Activated gamma-delta T cell (primary cell): ENCODE data around the gene CBFA2T3.

Experiments used
- DNase-seq: peaks from one replicate; lab custom pipeline; 2025; lab: John Stamatoyannopoulos, UW

The CBFA2T3 gene

GRCh38 chr16:88888461-88889387, 88.3 kb downstream of the CBFA2T3 start:
- DNase-seq: no peak

GRCh38 chr16:88888057-88888456, 89.0 kb downstream of the CBFA2T3 start:
- no peak for DNase-seq

GRCh38 chr16:88886845-88887521, 90.0 kb downstream of the CBFA2T3 start:
- DNase-seq: no peak

GRCh38 chr16:88886420-88886844, 90.6 kb downstream of the CBFA2T3 start:
- no peak for DNase-seq

GRCh38 chr16:88885693-88886280, 91.2 kb downstream of the CBFA2T3 start:
- no peak for DNase-seq

- no peak for DNase-seq
Observed at GRCh38 chr16:88884569-88885271, 92.3 kb downstream of the CBFA2T3 start.

- DNase-seq: no peak
Observed at GRCh38 chr16:88883946-88884345, 93.1 kb downstream of the CBFA2T3 start.

- DNase-seq: no peak
Observed at GRCh38 chr16:88883117-88883895, 93.7 kb downstream of the CBFA2T3 start.

- no peak for DNase-seq
Observed at GRCh38 chr16:88882358-88883030, 94.5 kb downstream of the CBFA2T3 start.

GRCh38 chr16:88881675-88882357, 95.2 kb downstream of the CBFA2T3 start:
- DNase-seq: no peak

GRCh38 chr16:88881007-88881615, 95.9 kb downstream of the CBFA2T3 start:
- no peak for DNase-seq

GRCh38 chr16:88880226-88881006, 96.6 kb downstream of the CBFA2T3 start:
- DNase-seq: no peak

- DNase-seq: no peak
Observed at GRCh38 chr16:88879788-88880055, 97.3 kb downstream of the CBFA2T3 start.

GRCh38 chr16:88878967-88879787, 97.8 kb downstream of the CBFA2T3 start:
- no peak for DNase-seq

GRCh38 chr16:88878356-88878755, 98.7 kb downstream of the CBFA2T3 start:
- no peak for DNase-seq

- DNase-seq: no peak
Observed at GRCh38 chr16:88877564-88878289, 99.3 kb downstream of the CBFA2T3 start.

GRCh38 chr16:88876942-88877526, 100.0 kb downstream of the CBFA2T3 start:
- no peak for DNase-seq
